D721Med (cell line): Measurements from ENCODE around the gene NELFA.

Source experiments
- DNase-seq: peaks from one replicate; pipeline ENCODE4 v3.0.0; 2011; ENCODE audit warnings: low spot score; ENCODE audit not compliant: insufficient read length
- FAIRE-seq: peaks from 2 replicates; lab custom pipeline; 2011; peaks lifted over from hg19 to GRCh38; lab: Jason Lieb, UNC
- TF ChIP-seq, protein P1 (sequence below): IDR thresholded peaks from 2 replicates; pipeline ENCODE4 v1.5.1; 2012; ENCODE audit warnings: mild to moderate bottlenecking, control low read depth; ENCODE audit not compliant: insufficient read depth; ENCODE audit errors: missing control alignments

Gene NELFA

DNA sequence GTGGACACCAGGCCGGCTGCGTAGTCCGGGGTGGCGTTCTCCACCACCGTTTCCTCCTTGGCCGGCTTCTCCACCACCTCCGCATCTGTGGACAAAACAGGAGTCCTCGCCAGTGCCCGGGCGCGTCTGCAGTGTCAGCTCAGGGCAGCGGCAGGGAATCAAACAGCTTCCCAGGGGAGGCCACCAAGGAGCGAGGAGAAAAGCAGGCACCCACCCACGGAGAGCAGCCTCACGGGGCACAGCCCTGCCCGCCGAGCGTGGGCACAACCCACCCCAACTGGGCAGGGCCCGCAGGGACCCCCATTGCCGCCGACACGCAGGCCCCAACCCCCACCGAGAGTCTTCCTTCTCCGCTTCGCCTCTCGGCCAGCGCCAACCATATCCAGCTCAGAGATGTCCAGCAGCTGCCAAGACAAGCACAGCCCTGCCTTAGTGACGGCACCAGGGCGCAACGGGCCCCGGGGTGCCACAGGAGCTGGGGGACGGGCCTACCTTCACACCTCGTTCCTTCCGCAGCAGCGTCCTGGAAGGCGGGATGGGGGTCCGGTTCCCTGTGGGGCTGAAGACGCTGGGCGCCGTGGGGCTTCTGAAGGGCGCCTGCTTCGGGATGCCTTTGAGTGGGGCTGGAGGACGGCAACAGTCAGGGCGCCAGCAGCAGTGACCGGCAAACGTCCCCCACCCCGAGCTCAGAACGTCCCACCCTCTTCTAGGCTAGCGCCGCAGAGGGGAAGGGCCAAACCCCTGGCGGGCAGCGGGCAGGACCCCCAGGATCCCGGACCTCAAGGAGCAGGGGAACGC is 22.8 kb downstream of the NELFA start:
- FAIRE-seq = no peak
- TF ChIP-seq, protein P1, sequence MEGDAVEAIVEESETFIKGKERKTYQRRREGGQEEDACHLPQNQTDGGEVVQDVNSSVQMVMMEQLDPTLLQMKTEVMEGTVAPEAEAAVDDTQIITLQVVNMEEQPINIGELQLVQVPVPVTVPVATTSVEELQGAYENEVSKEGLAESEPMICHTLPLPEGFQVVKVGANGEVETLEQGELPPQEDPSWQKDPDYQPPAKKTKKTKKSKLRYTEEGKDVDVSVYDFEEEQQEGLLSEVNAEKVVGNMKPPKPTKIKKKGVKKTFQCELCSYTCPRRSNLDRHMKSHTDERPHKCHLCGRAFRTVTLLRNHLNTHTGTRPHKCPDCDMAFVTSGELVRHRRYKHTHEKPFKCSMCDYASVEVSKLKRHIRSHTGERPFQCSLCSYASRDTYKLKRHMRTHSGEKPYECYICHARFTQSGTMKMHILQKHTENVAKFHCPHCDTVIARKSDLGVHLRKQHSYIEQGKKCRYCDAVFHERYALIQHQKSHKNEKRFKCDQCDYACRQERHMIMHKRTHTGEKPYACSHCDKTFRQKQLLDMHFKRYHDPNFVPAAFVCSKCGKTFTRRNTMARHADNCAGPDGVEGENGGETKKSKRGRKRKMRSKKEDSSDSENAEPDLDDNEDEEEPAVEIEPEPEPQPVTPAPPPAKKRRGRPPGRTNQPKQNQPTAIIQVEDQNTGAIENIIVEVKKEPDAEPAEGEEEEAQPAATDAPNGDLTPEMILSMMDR = no peak
- DNase-seq = peak; percentile 5

DNA sequence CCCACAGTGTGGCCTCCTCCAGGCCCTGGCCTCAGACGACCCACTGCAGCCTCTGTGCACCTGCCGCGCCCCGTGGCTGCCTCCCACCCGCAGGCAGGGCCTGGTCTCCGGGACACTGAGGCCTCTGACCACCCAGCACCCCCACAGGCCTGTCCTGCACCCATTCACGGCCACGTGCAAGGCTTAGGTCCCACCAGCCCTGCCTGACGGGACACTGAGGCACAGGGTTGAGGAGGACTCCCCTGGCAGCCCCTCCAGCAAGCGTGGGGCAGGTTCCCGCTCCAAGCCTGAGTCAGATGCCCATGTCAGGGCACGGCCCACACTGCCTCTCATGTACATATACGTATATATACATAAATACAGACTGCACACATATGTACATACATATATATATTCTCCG is 23.5 kb downstream of the NELFA start:
- TF ChIP-seq, protein P1 = no peak
- no peak for DNase-seq
- no peak for FAIRE-seq

DNA sequence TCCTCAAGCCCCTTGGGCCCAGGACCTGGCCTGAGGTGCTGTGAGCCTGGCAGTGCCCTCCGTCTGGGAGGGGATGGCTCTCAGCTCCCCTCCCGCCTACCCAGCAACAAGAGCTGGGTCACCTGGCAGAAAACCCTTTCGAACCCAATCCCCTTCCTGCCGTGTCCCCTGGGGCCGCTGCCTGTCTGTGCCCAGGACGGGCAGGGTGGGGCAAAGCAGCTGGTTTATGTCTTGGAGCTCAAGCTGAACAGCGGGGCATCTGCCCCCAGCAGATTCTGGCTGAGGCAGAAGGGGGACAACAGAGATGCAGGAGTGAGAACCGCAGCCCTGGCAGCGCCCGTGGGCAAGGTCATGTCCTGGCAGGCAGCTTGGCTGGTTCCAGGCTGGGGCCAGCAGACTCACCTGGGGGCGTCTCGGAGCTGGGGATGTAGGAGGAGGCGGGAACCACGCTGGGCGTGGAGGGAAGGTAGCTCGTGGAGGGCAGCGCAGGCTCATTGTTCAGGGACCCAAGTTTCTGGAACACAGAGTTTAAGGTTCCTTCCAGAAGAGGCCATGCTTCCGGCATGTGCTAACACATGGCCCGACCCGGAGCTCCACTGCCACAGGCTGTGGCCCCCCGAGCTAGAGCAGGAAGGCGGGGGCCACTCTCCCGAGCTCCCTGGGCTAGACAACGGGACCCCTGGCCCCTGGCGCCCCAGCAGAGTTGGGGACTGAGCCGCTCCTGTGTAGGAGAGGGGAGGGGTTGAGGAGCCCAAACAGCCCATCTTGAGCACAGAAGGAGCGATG is 24.2 kb downstream of the NELFA start:
- FAIRE-seq (no peak), DNase-seq (no peak)
- TF ChIP-seq, protein P1 = no peak

DNA sequence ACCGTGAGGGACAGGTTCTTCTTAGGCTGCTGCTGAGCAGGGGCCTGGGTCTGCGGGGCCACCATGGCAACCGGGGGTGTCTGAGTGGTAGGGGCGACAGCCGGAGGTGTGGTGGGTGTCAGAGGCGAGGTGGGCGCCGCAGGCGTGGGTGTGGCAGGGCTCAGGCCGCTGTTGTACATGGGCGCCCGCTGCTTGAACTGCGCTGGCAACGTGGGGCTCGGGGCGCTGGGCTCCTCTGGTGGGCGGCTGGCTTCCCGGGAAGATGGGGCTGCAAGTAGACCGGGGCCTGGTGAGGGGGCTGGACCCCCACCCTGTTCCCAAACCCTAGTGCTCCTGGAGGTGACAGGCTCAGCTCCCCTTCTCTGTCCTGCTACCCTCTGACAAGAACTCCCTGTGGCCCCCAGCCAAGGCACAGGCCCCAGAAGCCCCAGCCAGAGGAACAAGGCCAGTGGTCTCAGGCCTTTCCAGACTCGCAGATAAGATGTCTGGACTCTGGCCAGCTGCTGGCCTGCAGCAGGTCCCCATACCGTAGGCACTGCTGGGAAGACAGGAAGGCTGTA is 24.8 kb downstream of the NELFA start:
- FAIRE-seq = no peak
- TF ChIP-seq, protein P1 = no peak
- no peak for DNase-seq

DNA sequence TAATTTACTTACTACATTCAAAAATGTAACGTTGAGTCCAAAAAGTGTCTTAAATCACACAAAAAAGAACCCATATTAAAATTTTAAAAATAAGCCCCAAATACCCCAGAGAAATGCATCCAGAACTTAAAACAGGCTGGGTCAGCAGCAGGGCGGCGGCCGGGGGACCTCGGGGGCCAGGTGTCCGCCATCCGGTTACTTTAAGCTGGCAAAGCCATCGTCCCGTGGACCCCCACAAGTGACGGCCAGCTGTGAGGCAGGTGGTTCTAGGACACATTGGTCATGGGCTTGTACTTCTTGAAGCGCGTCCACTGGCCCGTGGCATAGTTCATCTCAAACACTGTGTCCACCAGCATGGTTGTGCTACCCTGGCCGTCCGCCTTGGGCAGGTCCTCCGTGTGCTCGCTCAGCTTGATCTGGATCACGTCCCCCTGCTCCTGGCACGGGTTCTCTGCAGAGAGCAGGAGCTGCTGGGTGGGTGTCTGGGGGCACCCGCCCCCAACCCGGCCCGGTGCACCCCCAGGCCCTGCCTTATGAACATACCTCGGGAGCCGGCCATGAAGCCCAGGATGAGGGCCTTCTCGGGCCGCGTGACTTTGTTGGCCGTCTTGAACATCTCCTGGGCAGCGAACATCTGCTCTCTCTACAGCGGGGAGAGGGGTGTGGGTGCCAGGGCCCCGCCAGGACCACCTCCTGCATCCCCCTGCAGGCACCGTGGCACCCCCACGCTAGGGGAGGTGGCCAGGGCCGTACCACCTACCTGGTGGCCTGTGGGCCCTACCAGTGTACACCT is 25.5 kb downstream of the NELFA start:
- DNase-seq (no peak), FAIRE-seq (no peak)
- TF ChIP-seq, protein P1 = no peak

DNA sequence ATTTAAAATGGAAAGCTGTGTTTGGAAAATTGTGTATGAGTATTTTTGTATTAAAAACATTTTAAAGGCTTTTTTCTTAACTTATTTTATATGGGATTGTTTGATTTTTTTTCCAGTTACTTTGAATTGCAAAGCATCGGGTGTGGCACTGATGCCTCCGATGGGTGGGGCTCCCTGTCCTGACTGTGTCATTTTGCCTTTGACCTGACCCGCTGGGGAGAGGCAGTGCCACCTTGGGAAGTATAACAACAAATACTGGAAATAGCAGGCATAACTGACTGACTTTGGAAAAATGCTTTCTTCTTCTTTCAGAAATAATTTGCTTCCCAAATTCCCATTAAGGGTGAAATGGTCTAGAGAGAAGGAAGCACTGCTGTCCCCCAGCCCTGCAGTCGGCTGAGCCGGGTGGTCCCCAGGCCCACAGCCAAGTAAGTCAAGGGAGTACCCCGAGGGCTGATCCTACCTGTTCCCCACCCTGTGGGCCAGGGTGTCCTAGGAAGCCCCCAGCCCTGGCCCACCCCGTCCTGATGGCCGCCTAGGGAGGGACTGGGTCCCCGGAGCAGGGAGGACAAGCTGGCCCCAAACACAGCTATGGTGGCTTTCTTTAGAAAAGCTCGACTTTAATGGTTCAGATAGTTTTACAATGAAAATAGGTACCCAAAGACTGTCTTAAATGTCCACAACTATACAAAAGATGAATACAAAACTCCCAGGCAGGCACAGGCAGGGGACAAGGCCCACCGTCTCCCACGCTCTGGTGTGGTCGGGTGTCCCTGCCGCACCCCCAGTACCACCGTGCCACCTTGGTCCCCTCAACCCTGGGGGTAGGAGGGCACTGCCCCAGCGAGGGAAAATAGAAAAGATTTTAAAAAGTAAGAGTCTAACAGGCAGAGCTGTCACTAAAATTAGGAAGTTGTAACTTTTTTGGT is 26.4 kb downstream of the NELFA start:
- FAIRE-seq = no peak
- TF ChIP-seq, protein P1 = no peak

More for the DNA sequence above, 26.4 kb downstream of the NELFA start:
- no peak for DNase-seq
